Forelimb muscle (tissue), 1 donor: ENCODE results near the gene KLK4. TPM values are rescaled to one million over a fixed set of nuclear protein-coding genes. Genes with fewer than 3 reads are reported as not detected.
"Not testable (repeated sequence)": the region's sequence is repeated elsewhere in the genome, so short reads cannot be mapped to it uniquely, and the experiment has no call there.

Experiments used
- DNase-seq: peaks from one replicate; pipeline ENCODE4 v3.0.0-alpha.2; 2013; ENCODE audit warnings: low read depth
- polyA plus RNA-seq: library from polyadenylated mRNA; unstranded; fragments of 120-200 nt; gene quantifications from one replicate; pipeline ENCODE4 v1.2.1, GENCODE V29; 2013; ENCODE audit not compliant: insufficient read length

The KLK4 gene
- polyA plus RNA-seq, 1 donor: not detected

DNA sequence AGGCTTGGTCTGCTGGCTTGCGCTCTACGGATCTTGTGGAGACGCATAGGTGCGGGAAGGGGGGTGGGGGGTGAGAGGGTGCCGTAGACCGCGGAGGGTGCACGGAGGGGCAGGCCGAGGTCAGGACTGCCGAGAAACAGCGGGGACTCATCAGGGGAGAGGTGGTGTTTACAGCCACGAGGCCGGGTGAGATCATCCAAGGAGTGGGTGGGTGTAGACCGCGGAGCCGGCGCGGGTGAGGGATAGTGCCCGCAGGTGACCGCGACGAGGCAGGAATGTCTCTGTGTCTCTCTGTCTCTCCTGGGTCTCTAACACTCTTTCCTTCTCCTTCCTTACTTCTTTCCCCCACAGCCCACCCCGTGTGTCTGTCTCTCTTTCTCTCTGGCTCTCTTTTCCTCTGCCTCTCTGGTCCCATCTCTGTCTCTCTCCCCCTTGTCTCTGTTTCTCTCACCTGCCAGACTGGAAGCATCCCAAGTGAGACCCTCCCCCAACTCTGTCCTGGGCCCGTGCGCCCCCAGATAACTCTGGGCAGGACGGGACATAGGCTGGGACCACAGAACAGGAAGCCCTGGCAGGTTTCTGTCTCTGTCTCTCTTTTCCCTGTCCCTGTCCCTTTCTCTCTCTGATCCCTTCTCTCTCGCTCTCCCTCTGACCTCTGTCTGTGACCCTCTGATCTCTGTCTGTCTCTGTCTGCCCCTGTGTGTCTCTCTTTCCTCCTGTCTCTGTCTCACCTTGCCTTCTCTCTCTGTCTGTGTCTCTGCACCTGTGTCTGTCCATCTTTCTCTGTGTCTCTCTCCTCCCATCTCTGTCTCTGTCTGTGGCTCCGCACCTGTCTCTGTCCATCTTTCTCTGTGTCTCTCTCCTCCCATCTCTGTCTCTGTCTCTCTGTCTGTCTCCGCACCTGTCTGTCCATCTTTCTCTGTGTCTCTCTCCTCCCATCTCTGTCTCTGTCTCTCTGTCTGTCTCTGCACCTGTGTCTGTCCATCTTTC lies 1.8 kb upstream of the KLK4 start:
- DNase-seq: no peak

DNA sequence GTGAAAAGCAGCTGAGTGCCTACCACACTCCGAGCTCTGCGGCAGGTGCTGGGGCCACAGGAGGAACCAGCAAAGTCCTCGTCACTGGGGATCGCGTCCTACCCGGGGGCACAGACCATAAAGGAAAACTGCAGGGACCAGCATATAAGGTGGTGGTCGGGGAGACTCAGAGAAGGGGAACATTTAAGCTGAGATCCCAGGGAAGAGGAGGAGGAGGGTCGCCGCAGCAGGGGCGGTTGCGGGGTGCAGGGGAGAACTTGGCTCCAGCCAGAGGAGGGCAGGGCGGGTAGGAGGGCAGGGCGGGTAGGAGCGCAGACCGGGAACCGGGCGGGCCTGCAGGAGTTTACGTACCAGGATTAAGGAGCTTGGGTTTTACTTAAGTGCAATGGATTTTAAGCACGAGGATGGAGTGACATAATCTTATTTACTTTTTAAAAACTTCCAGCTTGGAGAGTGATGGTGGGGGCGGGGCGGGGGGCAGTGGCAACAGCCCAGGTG lies 956 bp upstream of the KLK4 start:
- no peak for DNase-seq

DNA sequence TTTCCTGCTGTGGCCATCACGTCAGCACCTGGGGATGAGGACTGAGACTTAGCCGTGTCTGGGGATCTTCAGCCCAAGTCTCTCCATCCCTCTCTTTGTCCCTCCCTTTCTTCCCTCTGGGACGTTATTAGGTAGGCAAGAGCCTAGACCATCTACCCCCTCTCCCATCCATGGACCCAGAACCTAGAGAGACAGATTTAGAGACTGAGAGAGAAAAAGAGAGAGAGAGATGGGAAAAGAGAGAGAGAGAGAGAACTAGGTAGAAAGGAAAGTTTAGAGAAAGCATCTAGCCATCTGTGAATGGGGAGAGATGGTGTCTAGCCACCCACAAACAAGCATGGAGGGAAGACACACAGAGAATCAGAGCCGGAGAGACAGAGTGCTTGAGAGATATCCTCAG lies 473 bp downstream of the KLK4 start:
- DNase-seq: no peak

DNA sequence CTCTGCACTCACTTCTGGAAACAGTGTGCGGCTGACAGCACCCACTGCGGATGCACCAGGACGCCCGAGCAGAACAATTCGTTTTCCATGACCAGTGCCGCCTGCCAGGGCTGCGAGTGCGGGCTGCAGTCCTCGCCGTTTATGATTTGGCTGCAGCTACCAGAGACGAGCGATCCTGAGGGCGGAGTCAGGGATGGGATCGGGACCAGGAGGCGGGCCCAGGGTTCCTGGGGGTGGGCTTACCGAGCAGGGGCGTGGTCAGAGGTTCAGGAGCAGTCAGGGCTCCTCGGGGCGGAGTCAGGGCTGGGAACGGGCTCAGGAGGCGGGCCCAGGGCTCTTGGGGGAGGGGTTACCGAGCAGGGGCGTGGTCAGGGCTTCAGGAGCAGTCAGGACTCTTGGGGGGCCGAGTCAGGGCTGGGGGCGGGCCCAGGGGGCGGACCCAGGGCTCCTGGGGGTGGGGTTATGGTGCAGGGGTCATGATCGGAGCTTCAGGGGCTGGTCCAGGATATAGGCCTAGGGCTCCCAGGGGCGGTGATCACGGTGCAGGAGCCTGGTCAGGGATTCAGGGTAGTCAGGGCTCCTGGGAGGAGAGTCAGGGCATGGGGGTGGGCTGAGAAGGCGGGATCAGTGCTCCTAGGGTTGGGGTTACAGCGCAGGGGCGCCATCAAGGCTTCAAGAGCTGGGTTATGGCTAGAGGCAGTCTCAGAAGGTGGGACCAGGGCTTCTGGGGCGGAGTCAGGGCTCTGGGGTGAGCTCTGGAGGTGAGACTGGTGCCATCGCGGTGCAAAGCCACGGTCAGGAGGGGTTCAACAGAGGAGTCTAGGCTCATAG lies 1.7 kb downstream of the KLK4 start:
- DNase-seq: no peak

DNA sequence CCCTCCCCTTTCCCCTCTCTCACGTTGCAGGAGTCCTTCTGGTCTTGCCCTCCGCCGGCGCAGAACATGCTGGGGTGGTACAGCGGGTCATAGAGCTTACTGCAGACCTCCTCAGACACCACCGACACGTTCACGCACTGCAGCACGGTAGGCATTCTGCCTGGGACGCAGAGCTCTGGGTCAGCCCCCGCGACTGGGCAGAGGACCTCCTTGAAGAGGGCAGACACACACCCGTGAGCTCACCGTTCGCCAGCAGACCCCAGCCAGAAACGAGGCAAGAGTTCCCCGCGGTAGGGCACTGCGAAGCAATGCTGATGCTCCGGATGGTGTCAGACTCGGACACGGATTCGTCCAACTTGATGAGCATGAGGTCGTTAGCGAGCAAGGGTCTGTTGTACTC lies 2.9 kb downstream of the KLK4 start:
- DNase-seq: no peak

DNA sequence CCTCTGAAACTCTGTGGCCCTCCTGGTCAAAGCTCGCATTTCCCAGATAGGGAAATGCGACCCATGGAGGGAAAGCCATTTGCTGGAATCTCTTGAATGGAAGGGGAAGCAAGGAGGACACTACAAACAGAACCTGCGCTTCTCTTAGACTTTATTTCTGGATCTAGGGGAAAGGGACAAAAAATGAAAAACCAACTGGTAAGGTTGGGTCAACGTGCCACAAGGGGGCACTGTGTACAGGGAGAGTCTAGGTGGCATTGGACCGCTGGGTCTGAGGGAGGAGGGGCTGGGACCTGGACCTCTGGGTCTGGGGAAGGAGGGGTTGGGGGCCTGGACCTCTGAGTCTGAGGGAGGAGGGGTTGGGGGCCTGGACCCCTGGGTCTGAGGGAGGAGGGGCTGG lies 5.0 kb downstream of the KLK4 start:
- DNase-seq: no peak

DNA sequence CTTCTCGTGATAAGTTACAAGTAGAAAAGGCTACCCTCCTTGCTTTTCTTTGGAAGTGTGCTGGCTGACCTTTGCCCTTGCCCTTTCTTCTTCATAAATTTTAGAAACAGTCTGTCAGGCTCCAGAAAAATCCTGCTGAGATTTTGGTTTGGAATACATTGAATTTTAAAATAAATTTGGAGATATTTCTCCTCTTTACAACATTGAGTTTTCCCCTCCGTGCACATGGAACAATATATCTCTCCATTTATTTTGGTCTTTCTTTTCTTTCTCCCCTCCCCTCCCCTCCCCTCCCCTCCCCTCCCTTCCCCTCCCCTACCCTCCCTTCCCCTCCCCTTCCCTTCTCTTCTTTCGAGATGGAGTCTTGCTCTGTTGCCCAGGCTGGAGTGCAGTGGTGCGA lies 8.6 kb downstream of the KLK4 start:
- DNase-seq: no peak

DNA sequence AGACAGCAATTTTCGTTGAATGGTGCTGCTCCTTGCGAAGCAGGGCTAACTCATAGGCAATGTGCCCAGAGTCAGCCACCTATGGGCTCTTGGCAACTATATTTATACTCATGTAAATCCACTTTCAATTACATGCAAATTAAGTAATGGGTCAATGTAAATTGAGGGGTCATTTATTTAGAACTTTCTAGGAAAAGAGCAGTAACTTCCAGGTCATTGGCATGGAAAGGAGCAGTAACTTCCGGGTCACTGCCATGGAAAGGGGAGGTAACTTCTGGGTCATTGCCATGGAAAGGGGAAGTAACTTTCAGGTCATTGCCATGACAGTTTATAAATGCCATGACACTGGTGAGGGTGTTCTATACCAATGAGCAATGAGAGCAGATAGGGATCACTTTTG lies 11.6 kb downstream of the KLK4 start:
- no peak for DNase-seq

DNA sequence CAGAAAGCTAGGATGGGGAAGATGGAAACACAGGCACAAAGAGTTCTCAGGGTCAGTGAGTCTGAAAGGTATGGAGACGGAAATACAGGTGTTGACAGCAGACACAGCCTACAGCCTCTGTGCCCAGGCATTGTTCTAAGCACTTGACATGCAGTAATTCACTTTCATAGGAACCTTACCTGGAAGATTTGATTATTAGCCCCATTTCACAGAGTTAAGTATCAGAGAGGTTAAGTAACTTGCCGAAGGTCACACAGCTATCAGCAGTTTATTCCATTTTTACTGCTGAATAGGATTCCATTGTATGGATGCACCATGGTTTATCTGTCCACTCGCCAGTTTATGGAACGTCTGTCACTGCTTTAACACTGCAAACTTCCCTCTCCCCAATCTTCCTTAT lies 13.2 kb downstream of the KLK4 start:
- no peak for DNase-seq

DNA sequence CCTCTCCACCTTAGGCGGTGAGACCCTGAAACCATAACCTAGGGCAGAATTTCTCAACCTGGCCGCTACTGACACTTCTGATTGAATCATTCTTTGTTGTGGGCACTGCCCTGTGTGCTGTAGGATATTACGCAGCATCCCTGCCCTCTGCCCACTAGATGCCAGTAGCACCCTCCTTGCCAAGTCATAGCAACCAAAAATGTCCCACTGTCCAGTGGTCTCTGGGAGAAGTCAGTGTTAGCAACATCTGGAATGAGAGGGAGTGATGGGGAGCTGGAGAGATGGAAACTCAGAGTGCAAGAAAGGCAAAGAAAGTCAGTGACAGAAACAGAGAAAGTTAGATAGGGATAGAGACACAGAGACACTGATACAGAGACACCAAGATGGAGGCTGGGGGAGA lies 13.6 kb downstream of the KLK4 start:
- no peak for DNase-seq

DNA sequence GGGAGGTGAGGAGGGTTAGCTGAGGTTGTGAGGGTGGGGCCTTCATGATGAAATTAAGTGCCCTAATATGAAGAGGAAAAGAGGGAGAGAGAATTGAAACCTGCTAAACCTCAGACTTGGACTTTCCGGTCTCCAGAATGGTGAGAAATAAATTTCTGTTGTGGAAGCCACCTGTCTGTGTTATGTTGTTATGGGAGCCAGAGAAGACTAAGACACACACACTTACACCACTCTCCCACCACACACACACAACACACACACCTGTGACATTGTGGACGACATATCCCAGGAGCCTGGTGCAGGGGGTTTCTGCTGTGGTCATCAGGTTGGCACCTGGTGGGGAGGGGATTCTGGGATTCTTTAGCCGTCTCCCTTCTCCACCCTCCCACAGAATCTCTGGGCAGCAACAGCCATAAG lies 14.0 kb downstream of the KLK4 start:
- no peak for DNase-seq

DNA sequence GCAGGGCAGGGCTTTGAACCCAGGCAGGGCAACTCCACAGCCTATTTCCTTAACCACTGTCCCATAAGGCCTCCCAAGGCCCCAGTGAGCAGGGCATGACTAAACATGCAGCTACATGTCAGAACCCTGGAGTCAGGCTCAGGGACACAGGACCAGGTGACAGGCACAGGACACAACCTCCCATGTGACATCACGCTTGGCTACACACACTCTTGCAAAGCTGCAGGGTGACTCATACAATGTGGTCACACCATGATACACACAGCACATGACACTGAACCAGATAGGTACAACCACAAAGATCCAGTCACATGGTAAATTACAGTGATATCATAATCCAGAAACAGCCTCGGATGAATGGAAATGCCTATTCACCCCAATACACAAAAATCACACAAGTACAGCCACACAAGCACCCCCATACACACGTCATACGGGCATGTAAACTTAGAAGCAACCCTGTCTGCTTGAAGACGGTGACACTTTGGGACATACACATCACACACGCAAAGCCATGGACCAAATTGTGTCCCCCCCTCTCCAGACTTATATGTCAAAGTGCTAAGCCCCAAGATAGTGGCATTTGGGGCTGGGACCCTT lies 14.5 kb downstream of the KLK4 start:
- DNase-seq: no peak

DNA sequence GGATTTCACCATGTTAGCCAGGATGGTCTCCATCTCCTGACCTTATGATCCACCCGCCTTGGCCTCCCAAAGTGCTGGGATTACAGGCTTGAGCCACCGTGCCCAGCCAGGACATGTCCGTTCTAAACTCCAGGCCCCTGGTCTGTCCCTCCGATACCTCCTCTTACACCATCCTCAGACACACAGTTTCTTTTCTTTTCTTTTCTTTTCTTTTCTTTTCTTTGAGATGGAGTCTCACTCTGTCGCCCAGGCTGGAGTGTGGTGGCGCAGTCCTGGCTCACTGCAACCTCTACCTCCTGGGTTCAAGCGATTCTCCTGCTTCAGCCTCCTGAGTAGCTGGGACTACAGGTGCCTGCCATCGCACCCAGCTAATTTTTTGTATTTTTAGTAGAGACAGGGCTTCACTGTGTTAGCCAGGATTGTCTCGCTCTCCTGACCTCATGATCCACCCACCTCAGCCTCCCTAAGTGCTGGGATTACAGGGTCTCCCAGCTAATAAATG lies 15.1 kb downstream of the KLK4 start:
- not testable (repeated sequence) for DNase-seq

DNA sequence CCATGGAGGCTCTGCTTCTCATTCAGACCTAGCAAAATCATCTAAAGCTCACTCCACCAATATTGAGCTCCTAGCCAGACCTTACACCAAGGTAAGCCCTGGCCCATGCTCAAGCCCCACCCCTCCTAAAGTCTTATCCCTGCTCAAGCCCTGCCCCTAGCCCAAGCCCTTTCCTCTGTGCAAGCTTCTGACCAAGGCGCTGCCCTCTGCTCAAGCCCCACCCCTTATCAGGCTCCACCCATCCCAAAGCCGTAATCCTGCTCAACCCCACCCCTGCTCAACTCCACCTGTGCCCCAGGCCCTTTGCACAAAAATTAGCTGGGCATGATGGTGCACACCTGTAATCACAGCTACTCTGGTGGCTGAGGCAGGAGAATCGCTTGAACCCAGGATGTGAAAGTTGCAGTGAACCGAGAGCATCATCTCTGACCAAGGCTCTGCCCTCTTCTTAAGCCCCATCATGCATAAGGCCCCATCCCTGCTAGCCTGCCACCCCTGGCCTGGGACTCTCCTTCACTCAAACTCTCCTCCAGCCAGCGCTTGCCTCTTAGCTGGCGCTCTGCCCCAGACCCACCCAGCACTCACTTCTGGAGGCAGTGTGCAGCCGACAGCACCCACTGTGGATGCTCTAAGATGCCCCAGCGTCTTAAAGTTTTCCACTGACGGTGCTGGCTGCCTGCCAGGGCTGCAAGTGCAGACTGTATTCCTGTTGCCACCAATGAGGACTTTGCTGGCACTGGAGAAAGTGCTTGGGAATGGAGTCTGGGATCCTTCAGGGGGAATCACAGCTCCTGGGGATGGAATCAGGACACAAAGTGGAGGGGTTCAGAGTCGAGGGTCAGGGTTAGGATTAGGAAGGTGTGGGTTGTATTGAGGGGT lies 16.5 kb downstream of the KLK4 start:
- no peak for DNase-seq

DNA sequence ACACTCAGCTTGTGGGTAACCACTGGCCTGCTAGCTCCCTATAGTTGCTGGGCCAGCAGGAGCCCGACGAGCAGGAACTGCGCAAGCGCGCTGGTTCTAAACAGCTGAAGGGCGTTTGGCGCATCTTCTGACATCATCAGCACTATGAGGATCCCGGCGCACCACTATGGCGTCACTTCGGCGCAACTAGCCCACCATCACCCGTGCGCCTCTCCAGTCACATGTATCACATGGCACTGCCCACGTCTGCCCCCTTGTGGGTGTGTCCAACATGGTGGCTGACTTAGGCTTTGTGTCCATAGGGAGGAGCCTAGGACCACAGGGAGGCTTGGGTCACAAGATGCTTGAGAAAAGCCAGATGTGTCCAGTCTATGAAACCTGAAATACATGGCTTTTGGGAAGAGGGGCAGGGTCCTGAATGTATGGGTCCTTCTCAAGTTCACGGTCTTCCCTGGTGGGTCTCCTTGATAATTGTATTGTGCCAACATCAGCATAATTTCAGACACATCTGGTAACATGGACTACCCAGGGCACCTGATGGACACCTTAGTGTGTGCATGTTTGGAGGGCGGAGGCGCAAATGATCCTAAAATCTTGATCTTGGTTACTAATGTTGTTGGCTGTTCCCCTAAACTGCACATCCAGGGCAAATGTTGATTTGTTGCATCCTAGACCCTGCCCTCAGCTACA lies 18.0 kb downstream of the KLK4 start:
- no peak for DNase-seq

DNA sequence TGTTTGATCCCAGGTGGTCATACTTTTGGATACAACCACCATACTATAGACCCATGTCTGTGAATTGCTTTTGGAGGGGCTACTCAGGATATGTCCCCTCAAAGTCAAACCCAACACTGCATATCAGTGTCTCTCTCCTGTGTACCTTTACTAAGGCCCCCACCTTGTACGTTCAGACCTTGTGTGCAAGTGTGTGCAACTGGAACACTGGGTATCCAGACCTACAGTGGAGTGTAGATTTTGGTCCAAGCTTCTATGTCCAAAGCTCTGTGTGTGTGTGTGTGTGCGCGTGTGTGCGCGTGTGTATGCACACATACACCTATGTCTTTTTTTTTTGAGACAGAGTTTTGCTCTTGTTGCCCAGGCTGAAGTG lies 20.0 kb downstream of the KLK4 start:
- no peak for DNase-seq

DNA sequence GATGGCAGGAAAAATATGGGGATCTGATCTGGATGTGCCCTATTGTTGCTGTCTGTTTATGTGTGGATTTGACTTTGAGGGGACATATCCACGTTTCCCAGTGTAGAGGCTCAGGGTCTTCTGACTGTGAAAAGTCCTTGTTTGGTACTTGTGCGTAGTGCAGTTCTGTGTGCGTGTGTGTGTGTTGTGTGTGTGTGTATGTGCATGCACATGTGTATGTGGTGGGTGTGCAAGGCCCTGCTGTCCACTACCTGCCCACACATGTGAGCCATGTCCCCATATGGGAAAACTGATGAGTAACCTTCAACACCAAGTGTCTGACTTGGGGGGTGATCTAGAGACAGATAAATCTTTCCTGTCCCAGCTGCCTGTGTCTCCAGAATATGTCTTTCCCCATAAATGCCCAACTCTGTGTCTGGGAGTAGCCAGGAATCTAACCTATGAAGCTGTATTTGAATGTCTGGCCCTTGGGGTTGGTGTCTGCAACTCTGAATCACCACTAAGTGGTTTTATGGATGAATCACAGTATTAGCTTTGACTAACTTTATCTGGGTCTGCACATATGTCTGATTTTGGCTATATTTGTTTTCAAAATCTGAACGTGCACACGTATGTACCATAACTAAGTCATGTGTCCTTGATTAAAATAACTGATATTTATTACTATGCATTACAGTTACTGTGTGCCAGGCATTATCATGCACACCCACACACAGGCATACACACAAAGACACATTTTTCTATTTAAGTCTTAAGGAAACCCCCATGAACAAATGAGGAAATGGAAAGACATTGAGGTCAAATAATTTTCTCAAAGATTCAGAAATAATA lies 20.6 kb downstream of the KLK4 start:
- no peak for DNase-seq

DNA sequence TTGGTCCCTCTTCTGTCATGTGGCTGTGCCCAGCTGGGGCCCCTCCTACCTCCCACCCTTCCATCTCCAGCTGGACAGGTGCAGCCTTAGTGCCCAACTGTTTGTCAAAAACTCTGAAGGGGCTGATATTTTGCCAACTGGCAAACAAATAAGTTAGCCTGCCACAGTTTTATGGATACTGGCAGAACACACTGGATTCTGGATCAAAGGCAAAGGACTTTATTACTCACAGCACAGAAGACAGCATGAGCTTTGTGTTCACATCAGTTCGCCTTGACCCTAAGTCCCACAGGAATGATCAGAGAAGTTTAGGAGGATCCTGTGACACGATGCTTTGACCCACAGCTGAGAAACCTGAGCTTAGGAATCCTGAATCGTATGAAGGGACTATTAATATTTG lies 21.6 kb downstream of the KLK4 start:
- DNase-seq: no peak

DNA sequence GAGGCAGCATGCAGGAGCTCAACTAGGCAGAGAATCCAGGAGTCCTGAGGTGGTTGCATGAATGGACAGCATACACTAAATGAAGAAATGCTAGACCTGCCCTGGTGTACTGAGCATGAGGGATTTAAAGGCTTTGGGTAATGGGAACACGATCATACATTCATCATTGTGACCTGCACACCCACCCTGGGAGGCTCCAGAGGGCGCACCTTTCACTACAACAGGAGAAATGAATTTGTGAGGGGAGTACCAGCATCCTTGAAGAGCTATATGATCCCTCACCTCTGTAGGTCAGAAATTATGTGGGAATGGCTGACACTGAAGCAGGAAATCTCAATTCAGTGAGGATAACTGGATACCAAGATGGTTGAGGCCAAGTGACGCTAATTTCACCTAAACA lies 29.0 kb downstream of the KLK4 start:
- DNase-seq: no peak

DNA sequence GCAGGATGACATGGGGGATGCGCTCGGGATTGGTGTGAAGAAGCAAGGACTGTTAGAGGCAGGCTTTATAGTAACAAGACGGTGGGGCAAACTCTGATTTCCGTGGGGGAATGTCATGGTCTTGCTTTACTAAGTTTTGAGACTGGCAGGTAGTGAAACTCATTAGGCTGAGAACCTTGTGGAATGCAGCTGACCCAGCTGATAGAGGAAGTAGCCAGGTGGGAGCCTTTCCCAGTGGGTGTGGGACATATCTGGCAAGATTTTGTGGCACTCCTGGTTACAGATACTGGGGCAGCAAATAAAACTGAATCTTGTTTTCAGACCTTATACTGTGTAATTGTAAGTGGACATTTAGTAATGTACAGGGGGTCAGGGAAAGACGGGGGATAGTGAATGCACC lies 31.0 kb downstream of the KLK4 start:
- DNase-seq: no peak
